Mesothelial cell of epicardium (in vitro differentiated cells): ENCODE data around the gene TMEM150C. TPM values are rescaled to one million over a fixed set of nuclear protein-coding genes. Genes with fewer than 3 reads are reported as not detected.

Experiments
- DNase-seq, 2 experiments: peaks; one replicate each; pipeline ENCODE4 v3.0.0; 2021; ENCODE audit warnings: low spot score in 2 of 2; ENCODE audit not compliant: unreplicated experiment in 2 of 2
- H3K27ac Mint-ChIP-seq: 2 replicates; pipeline ENCODE4 v1.8.0; 2021; ENCODE audit warnings: mixed read lengths
- H3K27me3 Mint-ChIP-seq: 2 replicates; pipeline ENCODE4 v1.8.0; 2021; ENCODE audit warnings: low read depth, mixed read lengths
- H3K36me3 Mint-ChIP-seq: 2 replicates; pipeline ENCODE4 v1.8.0; 2021; ENCODE audit warnings: mixed read lengths
- H3K4me1 Mint-ChIP-seq: 2 replicates; pipeline ENCODE4 v1.8.0; 2021; ENCODE audit warnings: mixed read lengths
- H3K4me3 Mint-ChIP-seq: 2 replicates; pipeline ENCODE4 v1.8.0; 2021; ENCODE audit warnings: mild to moderate bottlenecking, moderate library complexity, mixed read lengths
- H3K9me3 Mint-ChIP-seq: 2 replicates; pipeline ENCODE4 v1.8.0; 2021; ENCODE audit warnings: mixed read lengths
- CTCF ChIP-seq: fragments of 200-600 bp; sonication (generic); IDR thresholded peaks from one replicate; pipeline ENCODE4 v1.5.0; 2021; ENCODE audit warnings: antibody characterized with exemption; ENCODE audit not compliant: unreplicated experiment
- total RNA-seq: library from RNA; stranded (reverse); gene quantifications from 3 replicates; pipeline ENCODE4 v1.2.1, GENCODE V29; 2021

Gene TMEM150C
- total RNA-seq, 1 donor from 2014 or later: 4.3 TPM

GRCh38 chr4:82437285-82438005 lies 124.3 kb downstream of the TMEM150C start:
- H3K4me3 Mint-ChIP-seq: no peak overlapping the region
- no peak for DNase-seq
- H3K4me1 Mint-ChIP-seq: peaks cover 18% of the 10 kb centered on the region
- no peaks in the 10 kb centered on the region for H3K27me3 Mint-ChIP-seq
- peaks cover 8% of the 10 kb centered on the region for H3K36me3 Mint-ChIP-seq
- peak overlapping the region; percentile 93 for H3K27ac Mint-ChIP-seq
- no peak for TF ChIP-seq CTCF
- H3K9me3 Mint-ChIP-seq: no peaks in the 10 kb centered on the region

GRCh38 chr4:82436780-82437179 lies 125.0 kb downstream of the TMEM150C start:
- H3K27me3 Mint-ChIP-seq: no peaks in the 10 kb centered on the region
- peaks cover 8% of the 10 kb centered on the region for H3K36me3 Mint-ChIP-seq
- DNase-seq: no peak
- peaks cover 22% of the 10 kb centered on the region for H3K4me1 Mint-ChIP-seq
- no peaks in the 10 kb centered on the region for H3K9me3 Mint-ChIP-seq
- peak overlapping the region; percentile 64 for H3K27ac Mint-ChIP-seq
- no peak overlapping the region for H3K4me3 Mint-ChIP-seq
- no peak for TF ChIP-seq CTCF

- peaks cover 27% of the 10 kb centered on the region for H3K4me1 Mint-ChIP-seq
- no peak for DNase-seq
- H3K36me3 Mint-ChIP-seq: peaks cover 8% of the 10 kb centered on the region
- no peaks in the 10 kb centered on the region for H3K27me3 Mint-ChIP-seq
- H3K27ac Mint-ChIP-seq: no peak overlapping the region
- no peak overlapping the region for H3K4me3 Mint-ChIP-seq
- no peak for TF ChIP-seq CTCF
- H3K9me3 Mint-ChIP-seq: no peaks in the 10 kb centered on the region
These were observed 125.7 kb downstream of the TMEM150C start for GRCh38 chr4:82436130-82436529.

- Mint-ChIP-seq H3K9me3 (no peaks in the 10 kb centered on the region), H3K4me1 (peaks cover 27% of the 10 kb centered on the region), H3K27me3 (no peaks in the 10 kb centered on the region), H3K27ac (no peak overlapping the region), H3K36me3 (peaks cover 6% of the 10 kb centered on the region), H3K4me3 (no peak overlapping the region)
- no peak for TF ChIP-seq CTCF
- DNase-seq: no peak
These were observed 126.8 kb downstream of the TMEM150C start for GRCh38 chr4:82434949-82435348.

GRCh38 chr4:82433791-82434190 lies 128.0 kb downstream of the TMEM150C start:
- Mint-ChIP-seq H3K4me3 (no peak overlapping the region), H3K27ac (no peak overlapping the region)

More at GRCh38 chr4:82433791-82434190, 128.0 kb downstream of the TMEM150C start:
- Mint-ChIP-seq H3K36me3 (peaks cover 8% of the 10 kb centered on the region), H3K27me3 (no peaks in the 10 kb centered on the region), H3K9me3 (no peaks in the 10 kb centered on the region), H3K4me1 (peaks cover 27% of the 10 kb centered on the region)
- no peak for TF ChIP-seq CTCF
- no peak for DNase-seq

Other genes starting within 250 kb of the TMEM150C start
- gene HNRNPD, start 188.0 kb downstream of the TMEM150C start, total RNA-seq: 338 to 352 TPM (median 344 TPM) in 3 replicates
- gene HNRNPDL, start 131.5 kb downstream of the TMEM150C start, total RNA-seq: 467 to 470 TPM (median 467 TPM) in 3 replicates
- gene ENOPH1, start 131.4 kb downstream of the TMEM150C start, total RNA-seq: 27.5 to 28.0 TPM (median 27.8 TPM) in 3 replicates
- gene SCD5, start 236.8 kb upstream of the TMEM150C start, total RNA-seq: 25.7 to 27.2 TPM (median 26.1 TPM) in 3 replicates